Thyroid gland (tissue), 4 donors: ENCODE measurements around the gene NPC1. TPM values are rescaled to one million over a fixed set of nuclear protein-coding genes. Genes with fewer than 3 reads are reported as not detected.

Experiments used
- DNase-seq, 2 donors: peaks; one replicate each; pipeline ENCODE4 v3.0.0-alpha.2; 2019
- H3K27ac ChIP-seq, 3 donors: fragments of 200-600 bp; sonication (generic); 1 replicate in 2 of 3; 2 replicates in 1 of 3; pipeline ENCODE4 v1.5.1; 2016 to 2019; ENCODE audit warnings: mild to moderate bottlenecking in 1 of 3, moderate library complexity in 1 of 3
- H3K27me3 ChIP-seq: fragments of 200-600 bp; sonication (generic); one replicate; pipeline ENCODE4 v1.5.1; 2019
- H3K36me3 ChIP-seq, 2 donors: fragments of 200-600 bp; sonication (generic); one replicate each; pipeline ENCODE4 v1.5.1; 2016 to 2019
- H3K4me1 ChIP-seq, 2 donors: fragments of 200-600 bp; sonication (generic); one replicate each; pipeline ENCODE4 v1.5.1; 2017 to 2019
- H3K4me3 ChIP-seq, 3 donors: fragments of 200-600 bp; sonication (generic); replicated peaks in 1 of 3; 1 replicate in 2 of 3; 2 replicates in 1 of 3; pipeline ENCODE4 v1.5.1; 2016; ENCODE audit warnings: mild to moderate bottlenecking in 1 of 3
- H3K9me3 ChIP-seq: fragments of 200-600 bp; sonication (generic); one replicate; pipeline ENCODE4 v1.5.1; 2017
- CTCF ChIP-seq, 6 experiments: fragments of 200-600 bp in 3 of 6; fragments of 450-650 bp in 3 of 6; sonication (generic) in 3 of 6; IDR thresholded peaks; one replicate each; pipeline ENCODE4 v1.5.1; 2016 to 2019; ENCODE audit warnings: antibody characterized with exemption in 6 of 6, mild to moderate bottlenecking in 2 of 6, inconsistent platforms in 1 of 6, moderate library complexity in 1 of 6
- POLR2A ChIP-seq, 2 donors: fragments of 450-650 bp; IDR thresholded peaks; one replicate each; pipeline ENCODE4 v1.6.1; 2017; ENCODE audit warnings: antibody characterized with exemption in 2 of 2, mild to moderate bottlenecking in 2 of 2, moderate library complexity in 1 of 2
- WGBS, 2 donors: methylation state at CpG; one replicate each; pipeline ENCODE4 v1.1.5; 2017; 5-methylcytosine and 5-hydroxymethylcytosine counted together
- intact Hi-C: fragments of 100-400 bp; cut with DNase I; formaldehyde crosslinking; loops from one replicate; pipeline ENCODE4 v1.15.1; 2023
- total RNA-seq, 4 donors: library from RNA; depleted of rRNA; stranded (reverse); fragments of >200 nt; gene quantifications; one replicate each; pipeline ENCODE4 v1.2.3, GENCODE V29; 2016

NPC1 gene
- total RNA-seq, 4 donors from 2014 or later, result 32.8 to 68.6 (median 42.0) TPM

GRCh38 chr18:23551978-23552377, 34.3 kb downstream of the NPC1 start:
- H3K4me1 ChIP-seq, result peaks cover 7 to 11% of the 10 kb centered on the region in 2 donors
- WGBS, 2 donors, result 64 to 100% methylated on average over 3 of the region's 3 CpGs
- no peak overlapping the region for H3K4me3 ChIP-seq
- H3K27ac ChIP-seq, result no peak overlapping the region
- TF ChIP-seq POLR2A (IDR thresholded peaks at IDR 0.05) (no peak), CTCF (IDR thresholded peaks at IDR 0.05) (no peak)
- DNase-seq, result no peak
- H3K9me3 ChIP-seq, result no peaks in the 10 kb centered on the region
- H3K27me3 ChIP-seq, result no peaks in the 10 kb centered on the region
- peaks cover 29 to 36% of the 10 kb centered on the region in 2 donors for H3K36me3 ChIP-seq
- intact Hi-C loops, result no loop called here

- no peaks in the 10 kb centered on the region for H3K27me3 ChIP-seq
- DNase-seq, result peak in 1 of 2 donors; percentile 11
- intact Hi-C loops, result no loop called here
- TF ChIP-seq CTCF (IDR thresholded peaks at IDR 0.05) (no peak), POLR2A (IDR thresholded peaks at IDR 0.05) (no peak)
- peaks cover 27 to 28% of the 10 kb centered on the region in 2 donors for H3K36me3 ChIP-seq
- no peak overlapping the region for H3K4me3 ChIP-seq
- H3K27ac ChIP-seq, result peak overlapping the region in 2 of 3 donors; percentile 44 to 46
- H3K9me3 ChIP-seq, result no peaks in the 10 kb centered on the region
- H3K4me1 ChIP-seq, result peaks cover 7 to 11% of the 10 kb centered on the region in 2 donors
Observed at GRCh38 chr18:23550898-23551297, 35.4 kb downstream of the NPC1 start.

- TF ChIP-seq POLR2A (IDR thresholded peaks at IDR 0.05), result no peak
- TF ChIP-seq CTCF (IDR thresholded peaks at IDR 0.05), result no peak
- DNase-seq, result no peak
- intact Hi-C loops, result no loop called here
- H3K4me1 ChIP-seq, result peaks cover 7 to 11% of the 10 kb centered on the region in 2 donors
- no peaks in the 10 kb centered on the region for H3K9me3 ChIP-seq
- H3K27ac ChIP-seq, result no peak overlapping the region
- WGBS, 2 donors, result 96 to 100% methylated on average over 3 of the region's 3 CpGs
- no peak overlapping the region for H3K4me3 ChIP-seq
- peaks cover 14 to 17% of the 10 kb centered on the region in 2 donors for H3K36me3 ChIP-seq
- no peaks in the 10 kb centered on the region for H3K27me3 ChIP-seq
Observed at GRCh38 chr18:23548719-23549118, 37.6 kb downstream of the NPC1 start.

- intact Hi-C loops, result no loop called here
- Histone ChIP-seq H3K27ac (no peak overlapping the region), H3K36me3 (peaks cover 11 to 17% of the 10 kb centered on the region in 2 donors), H3K27me3 (no peaks in the 10 kb centered on the region), H3K9me3 (no peaks in the 10 kb centered on the region), H3K4me3 (no peak overlapping the region), H3K4me1 (peaks cover 7 to 11% of the 10 kb centered on the region in 2 donors)
- no peak for TF ChIP-seq POLR2A (IDR thresholded peaks at IDR 0.05)
- WGBS, 2 donors, result 90 to 93% methylated on average over 2 of the region's 2 CpGs
- DNase-seq, result no peak
Observed at GRCh38 chr18:23548275-23548674, 38.0 kb downstream of the NPC1 start.

GRCh38 chr18:23547846-23548245, 38.5 kb downstream of the NPC1 start:
- Histone ChIP-seq H3K9me3 (no peaks in the 10 kb centered on the region), H3K27me3 (no peaks in the 10 kb centered on the region), H3K27ac (no peak overlapping the region), H3K4me3 (no peak overlapping the region), H3K4me1 (peaks cover 7 to 11% of the 10 kb centered on the region in 2 donors), H3K36me3 (peaks cover 13 to 17% of the 10 kb centered on the region in 2 donors)
- WGBS, 2 donors, result 74 to 78% methylated on average over 3 of the region's 3 CpGs
- intact Hi-C loops, result no loop called here
- DNase-seq, result no peak
- TF ChIP-seq CTCF (IDR thresholded peaks at IDR 0.05) (no peak), POLR2A (IDR thresholded peaks at IDR 0.05) (no peak)

GRCh38 chr18:23547306-23547705, 39.0 kb downstream of the NPC1 start:
- TF ChIP-seq POLR2A (IDR thresholded peaks at IDR 0.05) (no peak), CTCF (IDR thresholded peaks at IDR 0.05) (no peak)
- H3K36me3 ChIP-seq, result peaks cover 17 to 19% of the 10 kb centered on the region in 2 donors
- H3K4me3 ChIP-seq, result no peak overlapping the region
- intact Hi-C loops, result no loop called here
- DNase-seq, result no peak
- peaks cover 7 to 11% of the 10 kb centered on the region in 2 donors for H3K4me1 ChIP-seq
- no peak overlapping the region for H3K27ac ChIP-seq
- no peaks in the 10 kb centered on the region for H3K9me3 ChIP-seq
- WGBS, 2 donors, result 83 to 98% methylated on average over 3 of the region's 3 CpGs
- no peaks in the 10 kb centered on the region for H3K27me3 ChIP-seq
